ENCODE data around the gene PODN. TPM values are rescaled to one million over a fixed set of nuclear protein-coding genes. Genes with fewer than 3 reads are reported as not detected.
A peak's percentile ranks its signal among the peaks of the same experiment; 100 is the strongest.

Gene PODN
- total RNA-seq, 6 experiments from 2014 or later, result 2.8 to 9.8 (median 5.1) TPM

GRCh38 chr1:53069663-53070327 lies 7.8 kb downstream of the PODN start:
- WGBS (ENCODE audit: insufficient coverage, low coverage, low lambda C conversion rate, missing lambda C conversion rate), result 100% methylated on average over 1 of the region's 31 CpGs
- intact Hi-C loops (cut with DNase I), result no loop called here
- Histone ChIP-seq H3K4me3 (no peak overlapping the region), H3K4me1 (no peaks in the 10 kb centered on the region), H3K36me3 (no peaks in the 10 kb centered on the region), H3K9me3 (no peaks in the 10 kb centered on the region), H3K27ac (no peak overlapping the region), H3K27me3 (no peaks in the 10 kb centered on the region)
- ATAC-seq (no peak), DNase-seq (peak in 1 of 3 donors; percentile 36)
- no peak for TF ChIP-seq POLR2A (IDR thresholded peaks at IDR 0.05)
- no peak for TF ChIP-seq CTCF (IDR thresholded peaks at IDR 0.05)

GRCh38 chr1:53070621-53071020 lies 8.6 kb downstream of the PODN start:
- Histone ChIP-seq H3K4me3 (no peak overlapping the region), H3K9me3 (no peaks in the 10 kb centered on the region), H3K27ac (no peak overlapping the region), H3K27me3 (no peaks in the 10 kb centered on the region), H3K4me1 (peaks cover 0 to 5% (median 0%) of the 10 kb centered on the region in 4 donors), H3K36me3 (no peaks in the 10 kb centered on the region)
- intact Hi-C loops (cut with DNase I), result no loop called here
- TF ChIP-seq POLR2A (IDR thresholded peaks at IDR 0.05), result no peak
- DNase-seq, result peak in 1 of 3 donors; percentile 32
- WGBS (ENCODE audit: insufficient coverage, low coverage, low lambda C conversion rate, missing lambda C conversion rate), result 76% methylated on average over 2 of the region's 12 CpGs
- ATAC-seq, result no peak

GRCh38 chr1:53071167-53071865 lies 9.3 kb downstream of the PODN start:
- Histone ChIP-seq H3K27me3 (no peaks in the 10 kb centered on the region), H3K36me3 (no peaks in the 10 kb centered on the region), H3K4me1 (peaks cover 0 to 6% (median 0%) of the 10 kb centered on the region in 4 donors), H3K9me3 (no peaks in the 10 kb centered on the region), H3K4me3 (no peak overlapping the region), H3K27ac (no peak overlapping the region)
- no peak for ATAC-seq
- 78% methylated on average over 7 of the region's 17 CpGs for WGBS (ENCODE audit: insufficient coverage, low coverage, low lambda C conversion rate, missing lambda C conversion rate)
- peak in 1 of 3 donors; percentile 31 for DNase-seq
- TF ChIP-seq POLR2A (IDR thresholded peaks at IDR 0.05) (no peak), CTCF (IDR thresholded peaks at IDR 0.05) (no peak)
- intact Hi-C loops (cut with DNase I), result no loop called here

- no peak for ATAC-seq
- no peak for TF ChIP-seq CTCF (IDR thresholded peaks at IDR 0.05)
- no peak for TF ChIP-seq POLR2A (IDR thresholded peaks at IDR 0.05)
- peaks cover 0 to 6% (median 0%) of the 10 kb centered on the region in 4 donors for H3K4me1 ChIP-seq
- no peak for DNase-seq
- 95% methylated on average over 1 of the region's 1 CpG for WGBS (ENCODE audit: insufficient coverage, low coverage, low lambda C conversion rate, missing lambda C conversion rate)
- no peak overlapping the region for H3K4me3 ChIP-seq
- no peaks in the 10 kb centered on the region for H3K9me3 ChIP-seq
- intact Hi-C loops (cut with DNase I), result no loop called here
- H3K27ac ChIP-seq, result no peak overlapping the region
- no peaks in the 10 kb centered on the region for H3K36me3 ChIP-seq
- H3K27me3 ChIP-seq, result no peaks in the 10 kb centered on the region
These were observed 9.9 kb downstream of the PODN start for GRCh38 chr1:53071915-53072314.

- 97% methylated on average over 7 of the region's 7 CpGs for WGBS (ENCODE audit: insufficient coverage, low coverage, low lambda C conversion rate, missing lambda C conversion rate)
- no peak for ATAC-seq
- peak in 1 of 3 donors; percentile 28 for DNase-seq
These were observed 11.3 kb downstream of the PODN start for GRCh38 chr1:53073287-53073686.

More at GRCh38 chr1:53073287-53073686, 11.3 kb downstream of the PODN start:
- H3K4me3 ChIP-seq, result no peak overlapping the region
- H3K27me3 ChIP-seq, result no peaks in the 10 kb centered on the region
- intact Hi-C loops (cut with DNase I), result no loop called here
- peaks cover 0 to 6% (median 0%) of the 10 kb centered on the region in 4 donors for H3K4me1 ChIP-seq
- no peaks in the 10 kb centered on the region for H3K36me3 ChIP-seq
- H3K27ac ChIP-seq, result no peak overlapping the region
- TF ChIP-seq POLR2A (IDR thresholded peaks at IDR 0.05) (no peak), CTCF (IDR thresholded peaks at IDR 0.05) (no peak)
- H3K9me3 ChIP-seq, result no peaks in the 10 kb centered on the region
